Lower lobe of right lung (tissue), 2 donors: Measurements from ENCODE around the gene MIPEP. TPM values are rescaled to one million over a fixed set of nuclear protein-coding genes. Genes with fewer than 3 reads are reported as not detected.

ENCODE experiments used
- ATAC-seq, 2 donors: fragments of 200-7000 bp; cut with Tn5 transposase; one replicate each; pipeline ENCODE4 v1.9.1; 2020 to 2022; ENCODE audit warnings: mild to moderate bottlenecking in 2 of 2, moderate library complexity in 2 of 2
- DNase-seq: peaks from one replicate; pipeline ENCODE4 v3.0.0-alpha.2; 2020
- H3K27ac ChIP-seq: fragments of 200-600 bp; one replicate; pipeline ENCODE4 v1.8.0; 2022
- H3K27me3 ChIP-seq: fragments of 200-600 bp; one replicate; pipeline ENCODE4 v1.8.0; 2022; ENCODE audit warnings: low read depth
- H3K36me3 ChIP-seq: fragments of 200-600 bp; one replicate; pipeline ENCODE4 v1.8.0; 2022; ENCODE audit warnings: mild to moderate bottlenecking
- H3K4me1 ChIP-seq: fragments of 200-600 bp; one replicate; pipeline ENCODE4 v1.8.0; 2022
- H3K4me3 ChIP-seq: fragments of 200-600 bp; one replicate; pipeline ENCODE4 v1.8.0; 2022; ENCODE audit warnings: mild to moderate bottlenecking
- H3K9me3 ChIP-seq: fragments of 200-600 bp; one replicate; pipeline ENCODE4 v1.8.0; 2022
- intact Hi-C: fragments of 100-400 bp; cut with DNase I; formaldehyde crosslinking; loops from one replicate; pipeline ENCODE4 v1.11.0; 2022
- total RNA-seq: library from RNA; stranded (reverse); fragmentation: NEBNext Ultra II Directional; extraction: Animal tissue kit (Norgen Biotek cat#: 25700); gene quantifications from one replicate; pipeline ENCODE4 v1.2.1, GENCODE V29; 2021
- TF ChIP-seq, protein P1 (sequence below): fragments of 200-600 bp; IDR thresholded peaks from one replicate; pipeline ENCODE4 v1.8.0; 2022; ENCODE audit warnings: antibody characterized with exemption, mild to moderate bottlenecking
- donor health status: DM: no; HTN: yes; CAD: no; lungs with severe emphysema.

MIPEP gene
- total RNA-seq, 1 donor from 2014 or later, result 18.4 TPM

DNA sequence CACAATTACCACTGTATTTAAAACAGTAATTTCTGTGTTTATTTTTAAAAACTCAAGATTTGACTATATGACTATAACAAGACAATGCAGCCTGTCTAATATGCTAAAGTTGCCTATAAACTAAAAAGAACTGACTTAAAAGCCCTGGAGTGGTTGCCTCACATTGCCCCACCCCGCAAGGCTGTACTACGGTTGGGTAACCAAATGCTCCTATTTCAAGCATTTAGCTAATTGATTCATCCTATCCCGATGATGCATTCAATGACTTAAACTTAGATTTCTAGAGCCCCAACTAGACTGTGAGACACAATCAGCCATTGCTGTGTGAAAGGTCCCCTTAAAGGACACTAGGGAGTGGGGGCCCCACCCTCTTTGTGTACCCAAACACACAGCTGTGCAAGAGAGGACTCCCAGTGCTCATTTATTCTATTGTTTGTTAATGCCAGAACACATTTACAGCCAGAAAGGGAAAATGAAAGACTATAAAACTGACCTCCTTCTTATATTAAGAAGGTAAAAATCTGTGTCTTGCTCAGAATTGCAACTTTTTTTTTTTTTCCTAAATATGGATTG is 66.9 kb downstream of the MIPEP start:
- H3K27me3 ChIP-seq, result no peaks in the 10 kb centered on the region
- H3K36me3 ChIP-seq, result no peaks in the 10 kb centered on the region
- peaks cover 4% of the 10 kb centered on the region for H3K4me1 ChIP-seq
- no peaks in the 10 kb centered on the region for H3K9me3 ChIP-seq
- intact Hi-C loops, result no loop called here
- H3K27ac ChIP-seq, result no peak overlapping the region
- ATAC-seq (no peak), DNase-seq (no peak)
- TF ChIP-seq, protein P1, sequence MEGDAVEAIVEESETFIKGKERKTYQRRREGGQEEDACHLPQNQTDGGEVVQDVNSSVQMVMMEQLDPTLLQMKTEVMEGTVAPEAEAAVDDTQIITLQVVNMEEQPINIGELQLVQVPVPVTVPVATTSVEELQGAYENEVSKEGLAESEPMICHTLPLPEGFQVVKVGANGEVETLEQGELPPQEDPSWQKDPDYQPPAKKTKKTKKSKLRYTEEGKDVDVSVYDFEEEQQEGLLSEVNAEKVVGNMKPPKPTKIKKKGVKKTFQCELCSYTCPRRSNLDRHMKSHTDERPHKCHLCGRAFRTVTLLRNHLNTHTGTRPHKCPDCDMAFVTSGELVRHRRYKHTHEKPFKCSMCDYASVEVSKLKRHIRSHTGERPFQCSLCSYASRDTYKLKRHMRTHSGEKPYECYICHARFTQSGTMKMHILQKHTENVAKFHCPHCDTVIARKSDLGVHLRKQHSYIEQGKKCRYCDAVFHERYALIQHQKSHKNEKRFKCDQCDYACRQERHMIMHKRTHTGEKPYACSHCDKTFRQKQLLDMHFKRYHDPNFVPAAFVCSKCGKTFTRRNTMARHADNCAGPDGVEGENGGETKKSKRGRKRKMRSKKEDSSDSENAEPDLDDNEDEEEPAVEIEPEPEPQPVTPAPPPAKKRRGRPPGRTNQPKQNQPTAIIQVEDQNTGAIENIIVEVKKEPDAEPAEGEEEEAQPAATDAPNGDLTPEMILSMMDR, result no peak
- no peak overlapping the region for H3K4me3 ChIP-seq

DNA sequence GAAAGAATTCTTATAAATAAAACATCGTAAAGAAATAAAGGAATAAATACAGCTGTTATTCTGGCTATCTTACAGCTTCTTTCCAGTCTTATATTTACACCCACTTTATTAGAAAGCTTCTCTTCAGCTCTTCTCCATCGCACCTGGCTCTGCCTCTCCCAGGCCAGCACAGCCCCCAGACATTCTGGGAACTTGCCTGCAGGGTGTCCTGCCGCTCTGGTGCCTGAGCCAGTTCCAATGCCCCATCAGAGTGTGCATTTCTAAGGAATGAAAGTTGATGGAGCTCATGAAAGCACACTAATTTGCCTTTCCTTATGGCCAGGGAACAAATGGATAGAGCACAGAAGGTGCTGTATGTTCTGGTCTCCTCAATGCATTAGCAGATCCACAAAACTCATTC is 68.7 kb downstream of the MIPEP start:
- no peak for ATAC-seq
- Histone ChIP-seq H3K4me1 (peaks cover 4% of the 10 kb centered on the region), H3K36me3 (no peaks in the 10 kb centered on the region), H3K27ac (no peak overlapping the region), H3K4me3 (no peak overlapping the region), H3K27me3 (no peaks in the 10 kb centered on the region), H3K9me3 (no peaks in the 10 kb centered on the region)
- intact Hi-C loops, result no loop called here
- DNase-seq, result no peak
- TF ChIP-seq, protein P1, result no peak

DNA sequence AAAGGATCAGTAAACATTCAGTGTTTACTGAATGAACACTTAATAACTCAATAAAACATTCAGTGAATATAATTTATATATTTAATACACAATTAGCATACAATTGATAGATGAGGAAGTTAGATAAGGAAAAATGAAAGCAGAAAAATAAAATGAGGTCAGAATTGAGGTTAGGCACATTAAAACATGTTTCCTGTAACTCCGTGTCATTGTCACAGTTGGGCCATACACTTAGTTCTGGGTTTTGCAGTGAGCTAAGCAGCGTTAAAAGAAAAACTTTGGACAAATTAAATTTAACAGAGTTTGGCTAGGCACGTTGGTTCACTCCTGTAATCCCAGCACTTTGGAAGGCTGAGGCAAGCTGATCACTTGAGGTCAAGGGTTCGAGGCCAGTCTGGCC is 71.4 kb downstream of the MIPEP start:
- H3K27me3 ChIP-seq, result no peaks in the 10 kb centered on the region
- intact Hi-C loops, result no loop called here
- ATAC-seq, result peak in 1 of 2 donors; percentile 16

DNA sequence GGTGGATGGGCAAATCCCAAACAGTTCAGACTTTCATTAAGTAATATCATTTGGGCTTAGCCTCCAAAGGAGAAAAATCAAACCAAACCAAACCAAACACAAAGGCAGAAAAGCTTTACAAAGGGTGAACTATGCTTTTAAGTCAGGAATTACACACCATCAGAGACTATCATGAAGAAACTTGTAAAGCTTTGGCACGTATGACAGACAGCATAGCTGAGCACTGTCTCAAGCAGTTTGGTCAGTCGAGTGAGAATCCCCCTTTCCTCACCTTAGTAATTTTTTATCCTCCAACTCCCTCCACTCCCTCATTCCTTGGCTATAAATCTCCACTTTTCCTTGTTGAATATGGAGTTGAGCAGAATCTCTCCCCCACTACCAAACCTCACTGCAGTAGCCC is 72.1 kb downstream of the MIPEP start:
- Histone ChIP-seq H3K9me3 (no peaks in the 10 kb centered on the region), H3K4me3 (no peak overlapping the region), H3K27me3 (no peaks in the 10 kb centered on the region), H3K36me3 (no peaks in the 10 kb centered on the region), H3K4me1 (peaks cover 4% of the 10 kb centered on the region), H3K27ac (no peak overlapping the region)
- intact Hi-C loops, result no loop called here
- no peak for ATAC-seq
- DNase-seq, result no peak
- TF ChIP-seq, protein P1, result no peak

More for the DNA sequence above, 71.4 kb downstream of the MIPEP start:
- peaks cover 4% of the 10 kb centered on the region for H3K4me1 ChIP-seq
- TF ChIP-seq, protein P1, result no peak
- H3K36me3 ChIP-seq, result no peaks in the 10 kb centered on the region
- H3K9me3 ChIP-seq, result no peaks in the 10 kb centered on the region
- no peak overlapping the region for H3K27ac ChIP-seq
- no peak overlapping the region for H3K4me3 ChIP-seq
- no peak for DNase-seq

DNA sequence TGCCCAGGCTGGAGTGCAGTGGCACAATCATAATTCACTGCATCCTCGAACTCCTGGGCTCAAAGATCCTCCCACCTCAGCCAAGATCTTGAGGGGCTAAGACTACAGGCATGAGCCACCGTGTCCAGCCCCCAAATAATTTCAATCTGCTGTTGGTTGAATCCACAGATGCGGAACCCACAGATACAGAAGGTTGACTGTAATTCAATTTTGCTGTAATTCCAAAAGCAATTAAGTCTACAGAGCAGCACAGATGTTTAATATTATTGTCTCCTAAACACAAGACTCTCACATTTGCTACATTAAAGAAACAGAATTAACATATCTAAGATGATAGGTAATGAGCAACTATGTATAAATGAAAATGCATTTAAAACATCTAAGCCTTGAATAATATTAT is 75.6 kb downstream of the MIPEP start:
- ATAC-seq, result no peak
- H3K27me3 ChIP-seq, result no peaks in the 10 kb centered on the region
- no peak for DNase-seq
- H3K9me3 ChIP-seq, result no peaks in the 10 kb centered on the region
- no peak overlapping the region for H3K4me3 ChIP-seq
- intact Hi-C loops, result no loop called here
- TF ChIP-seq, protein P1, result no peak
- no peak overlapping the region for H3K27ac ChIP-seq
- no peaks in the 10 kb centered on the region for H3K36me3 ChIP-seq
- H3K4me1 ChIP-seq, result peaks cover 11% of the 10 kb centered on the region
